Activated gamma-delta T cell treated with Interleukin-2 at 50 U/mL for 16 hours (primary cell): ENCODE results near the gene PIKFYVE.
"Not testable (repeated sequence)": the region's sequence is repeated elsewhere in the genome, so short reads cannot be mapped to it uniquely, and the experiment has no call there.

Source experiments
- DNase-seq: peaks from one replicate; pipeline ENCODE4 v3.0.0-alpha.2; 2020

PIKFYVE gene

GRCh38 chr2:208363485-208363884, 97.4 kb downstream of the PIKFYVE start:
- DNase-seq = no peak

- DNase-seq = no peak
Measured at GRCh38 chr2:208366215-208367127, 100.4 kb downstream of the PIKFYVE start.

GRCh38 chr2:208369091-208369490, 103.0 kb downstream of the PIKFYVE start:
- DNase-seq = no peak

GRCh38 chr2:208370881-208371633, 105.0 kb downstream of the PIKFYVE start:
- no peak for DNase-seq

GRCh38 chr2:208371634-208371935, 105.5 kb downstream of the PIKFYVE start:
- no peak for DNase-seq

- DNase-seq = peak; percentile 25
Measured at GRCh38 chr2:208373460-208374089, 107.5 kb downstream of the PIKFYVE start.

- no peak for DNase-seq
Measured at GRCh38 chr2:208375491-208376068, 109.5 kb downstream of the PIKFYVE start.

- not testable (repeated sequence) for DNase-seq
Measured at GRCh38 chr2:208377344-208377860, 111.3 kb downstream of the PIKFYVE start.

GRCh38 chr2:208379192-208379591, 113.1 kb downstream of the PIKFYVE start:
- DNase-seq = no peak

GRCh38 chr2:208384637-208385036, 118.6 kb downstream of the PIKFYVE start:
- no peak for DNase-seq

- no peak for DNase-seq
Measured at GRCh38 chr2:208386541-208386940, 120.5 kb downstream of the PIKFYVE start.

- DNase-seq = no peak
Measured at GRCh38 chr2:208389940-208390339, 123.9 kb downstream of the PIKFYVE start.

GRCh38 chr2:208392300-208392699, 126.2 kb downstream of the PIKFYVE start:
- no peak for DNase-seq

- not testable (repeated sequence) for DNase-seq
Measured at GRCh38 chr2:208396796-208397195, 130.7 kb downstream of the PIKFYVE start.

- no peak for DNase-seq
Measured at GRCh38 chr2:208399201-208399600, 133.1 kb downstream of the PIKFYVE start.

GRCh38 chr2:208406474-208407451, 140.7 kb downstream of the PIKFYVE start, which contains the start of gene PTH2R:
Gene PTH2R (plus strand): TSS chr2:208406792. CDS start chr2:208407044, 252 bp downstream.
- no peak for DNase-seq

- no peak for DNase-seq
Measured at GRCh38 chr2:208407667-208408066, 141.6 kb downstream of the PIKFYVE start.
